ENCODE data around the gene RIPK1.
"Not testable (repeated sequence)": the region's sequence is repeated elsewhere in the genome, so short reads cannot be mapped to it uniquely, and the experiment has no call there.

The RIPK1 gene

GRCh38 chr6:3136292-3137011 lies 68.2 kb downstream of the RIPK1 start:
- no peak for DNase-seq (ENCODE audit: low spot score)

- no peak for DNase-seq (ENCODE audit: low spot score)
These were observed 68.9 kb downstream of the RIPK1 start for GRCh38 chr6:3137057-3137777.

- DNase-seq (ENCODE audit: low spot score), result not testable (repeated sequence)
These were observed 69.6 kb downstream of the RIPK1 start for GRCh38 chr6:3137873-3138272.

GRCh38 chr6:3138341-3138740 lies 70.0 kb downstream of the RIPK1 start:
- DNase-seq (ENCODE audit: low spot score), result no peak

- no peak for DNase-seq (ENCODE audit: low spot score)
These were observed 71.0 kb downstream of the RIPK1 start for GRCh38 chr6:3139090-3139903.

GRCh38 chr6:3140201-3140600 lies 71.9 kb downstream of the RIPK1 start:
- no peak for DNase-seq (ENCODE audit: low spot score)

GRCh38 chr6:3142536-3142935 lies 74.2 kb downstream of the RIPK1 start:
- DNase-seq (ENCODE audit: low spot score), result no peak

- DNase-seq (ENCODE audit: low spot score), result no peak
These were observed 74.9 kb downstream of the RIPK1 start for GRCh38 chr6:3143158-3143557.

- no peak for DNase-seq (ENCODE audit: low spot score)
These were observed 76.3 kb downstream of the RIPK1 start for GRCh38 chr6:3144571-3144970.

- no peak for DNase-seq (ENCODE audit: low spot score)
These were observed 79.8 kb downstream of the RIPK1 start for GRCh38 chr6:3147914-3148757.

- no peak for DNase-seq (ENCODE audit: low spot score)
These were observed 83.4 kb downstream of the RIPK1 start for GRCh38 chr6:3151691-3152090.

GRCh38 chr6:3152689-3153088 lies 84.4 kb downstream of the RIPK1 start:
- no peak for DNase-seq (ENCODE audit: low spot score)

GRCh38 chr6:3155416-3155815 lies 87.1 kb downstream of the RIPK1 start:
- DNase-seq (ENCODE audit: low spot score), result not testable (repeated sequence)

- DNase-seq (ENCODE audit: low spot score), result peak; percentile 13
These were observed 88.2 kb downstream of the RIPK1 start for GRCh38 chr6:3156184-3157130.

- DNase-seq (ENCODE audit: low spot score), result peak; percentile 87
These were observed 89.0 kb downstream of the RIPK1 start, which contains the start of gene TUBB2A for GRCh38 chr6:3157131-3157933. Gene TUBB2A (minus strand): TSS chr6:3157544. CDS start chr6:3157463, 81 bp downstream.

GRCh38 chr6:3159805-3160781 lies 91.8 kb downstream of the RIPK1 start:
- peak; percentile 87 for DNase-seq (ENCODE audit: low spot score)

- peak; percentile 8 for DNase-seq (ENCODE audit: low spot score)
These were observed 93.8 kb downstream of the RIPK1 start for GRCh38 chr6:3162067-3162497.

GRCh38 chr6:3162565-3163247 lies 94.4 kb downstream of the RIPK1 start:
- DNase-seq (ENCODE audit: low spot score), result peak; percentile 60

Measured in CD4-positive, alpha-beta T cell treated with Interleukin-2 at 100 ng/mL for 4 hours (primary cell).